NT2/D1 (cell line): Measurements from ENCODE around the gene WSCD1.

Experiments used
- DNase-seq: peaks from one replicate; pipeline ENCODE4 v3.0.0-alpha.2; 2011; ENCODE audit warnings: low read depth, low spot score
- H3K27me3 ChIP-seq: 2 replicates; pipeline ENCODE4 v1.6.0; 2011; ENCODE audit warnings: mild to moderate bottlenecking; ENCODE audit not compliant: insufficient read length, insufficient read depth
- H3K36me3 ChIP-seq: 2 replicates; pipeline ENCODE4 v1.6.1; 2011; ENCODE audit warnings: mild to moderate bottlenecking, low read length, mixed read lengths; ENCODE audit not compliant: insufficient read depth, insufficient read length
- H3K4me1 ChIP-seq: 2 replicates; pipeline ENCODE4 v1.5.1; 2011; ENCODE audit not compliant: insufficient read depth, insufficient read length
- H3K4me3 ChIP-seq: 2 replicates; pipeline ENCODE4 v1.5.1; 2011; ENCODE audit warnings: low read depth; ENCODE audit not compliant: insufficient read length
- H3K9ac ChIP-seq: 2 replicates; pipeline ENCODE4 v1.6.0; 2011; ENCODE audit warnings: low read depth; ENCODE audit not compliant: insufficient read length
- H3K9me3 ChIP-seq: 2 replicates; pipeline ENCODE4 v1.5.1; 2011; ENCODE audit warnings: mild to moderate bottlenecking, low read length; ENCODE audit not compliant: insufficient read depth
- SUZ12 ChIP-seq: IDR thresholded peaks from 2 replicates; pipeline ENCODE4 v1.6.1; 2011; ENCODE audit not compliant: insufficient read length, insufficient read depth; ENCODE audit errors: extremely low read depth
- YY1 ChIP-seq: IDR thresholded peaks from 2 replicates; pipeline ENCODE4 v1.6.1; 2011; ENCODE audit not compliant: insufficient read length, insufficient read depth
- ZNF274 ChIP-seq: IDR thresholded peaks from 2 replicates; pipeline ENCODE4 v1.6.1; 2011; ENCODE audit warnings: mild to moderate bottlenecking, low read depth, low read length

The WSCD1 gene

GRCh38 chr17:6172642-6173330, 102.6 kb downstream of the WSCD1 start:
- H3K9me3 ChIP-seq = 0 out of 2 replicates have a peak, but pooled peaks cover 6% of the 10 kb centered on the region
- TF ChIP-seq ZNF274 = no peak
- H3K9ac ChIP-seq = no peak overlapping the region
- no peak overlapping the region for H3K4me3 ChIP-seq
- H3K36me3 ChIP-seq = no peaks in the 10 kb centered on the region
- no peaks in the 10 kb centered on the region for H3K27me3 ChIP-seq
- DNase-seq = no peak
- peaks cover 7% of the 10 kb centered on the region for H3K4me1 ChIP-seq

DNA sequence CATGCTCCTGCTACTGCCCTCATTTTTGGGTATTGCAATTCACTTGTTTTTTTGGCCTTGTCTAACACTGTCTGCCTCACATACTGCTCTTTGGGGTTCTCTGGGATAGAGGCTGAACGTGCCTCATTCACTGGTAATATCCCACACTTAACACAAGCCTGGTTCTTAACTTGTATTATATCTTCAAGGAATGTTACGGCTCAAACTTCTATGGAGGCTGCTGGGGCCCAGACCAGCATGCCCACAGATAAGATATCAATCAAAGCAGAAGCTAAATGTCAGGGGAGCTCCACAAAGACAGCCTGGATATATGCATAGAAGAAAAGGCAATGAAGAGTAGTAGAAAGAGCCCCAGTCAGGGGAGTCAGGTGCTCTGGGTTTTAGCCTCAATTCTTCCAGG, 103.5 kb downstream of the WSCD1 start:
- DNase-seq = no peak
- no peaks in the 10 kb centered on the region for H3K36me3 ChIP-seq
- no peaks in the 10 kb centered on the region for H3K27me3 ChIP-seq
- peak overlapping the region; percentile 32 for H3K9ac ChIP-seq
- TF ChIP-seq ZNF274 (no peak), YY1 (no peak), SUZ12 (no peak)
- peaks cover 7% of the 10 kb centered on the region for H3K4me1 ChIP-seq
- H3K9me3 ChIP-seq = 0 out of 2 replicates have a peak, but pooled peaks cover 6% of the 10 kb centered on the region
- no peak overlapping the region for H3K4me3 ChIP-seq
